ENCODE measurements around the gene SCAMP1. TPM values are rescaled to one million over a fixed set of nuclear protein-coding genes. Genes with fewer than 3 reads are reported as not detected.

Gene SCAMP1
- total and polyA plus RNA-seq, 2 of the 8 experiments (the other 6 are each of a cell fraction or from before 2014, with no cell fraction given), result 18.6 to 55.9 TPM

DNA sequence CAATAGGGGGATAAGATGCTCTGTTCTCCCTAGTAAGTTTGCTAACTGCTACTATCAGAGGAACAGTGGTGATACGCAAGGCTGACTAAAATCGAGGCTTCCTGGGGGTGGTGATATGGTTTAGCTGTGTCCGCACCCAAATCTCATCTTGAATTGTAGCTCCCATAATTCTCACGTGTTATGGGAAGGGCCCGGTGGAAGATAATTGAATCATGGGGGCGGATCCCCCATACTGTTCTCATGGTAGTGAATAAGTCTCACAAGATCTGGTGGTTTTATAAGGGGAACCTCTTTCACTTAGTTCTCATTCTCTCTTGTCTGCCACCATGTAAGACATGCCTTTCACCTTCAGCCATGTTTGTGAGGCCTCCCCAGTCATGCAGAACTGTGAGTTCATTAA, 153.0 kb downstream of the SCAMP1 start:
- WGBS, 2 experiments (ENCODE audit: extremely low coverage in 1 of 2, insufficient coverage in 1 of 2, insufficient read length in 1 of 2, insufficient replicate concordance in 2 of 2, low coverage in 1 of 2, low lambda C conversion rate in 2 of 2, missing lambda C conversion rate in 1 of 2), result 89% methylated on average over 6 of the region's 6 CpGs; no CpG with 5 or more reads in 1 of the 2 experiments
- H4K20me1 ChIP-seq (replicated peaks in 1 of 2; ENCODE audit: control insufficient read depth in 1 of 2, insufficient read depth in 2 of 2, low read length in 2 of 2), result no peaks in the 10 kb centered on the region
- no peaks in the 10 kb centered on the region for H3K9me3 ChIP-seq (ENCODE audit: insufficient read depth in 2 of 2, low read depth in 1 of 2, low read length in 1 of 2)
- H3K56ac ChIP-seq (replicated peaks; ENCODE audit: insufficient read length, low read depth, low read length), result no peak overlapping the region
- H4K5ac ChIP-seq (ENCODE audit: insufficient read length, low read depth, low read length), result no peak overlapping the region
- no peak overlapping the region for H3K18ac ChIP-seq (ENCODE audit: extremely low read depth, low read length)
- DNase-seq (ENCODE audit: low read depth in 1 of 2, low spot score in 2 of 2) (no peak), FAIRE-seq (no peak)
- no peak overlapping the region for H3K9ac ChIP-seq (replicated peaks in 1 of 4; ENCODE audit: extremely low read depth in 1 of 4, low read depth in 3 of 4, low read length in 3 of 4)
- CTCF ChIA-PET (ENCODE audit: partially characterized antibody), result interaction anchor here (4.5 kb wide), 1 partner anchor 20 kb away, joined by 31 read pairs; no protein-coding TSS in a partner anchor
- no peak overlapping the region for H3K27ac ChIP-seq (ENCODE audit: low read depth, low read length)
- H2BK20ac ChIP-seq (ENCODE audit: low read length), result no peak overlapping the region
- no peaks in the 10 kb centered on the region; a peak in 1 of 8 replicates for H3K36me3 ChIP-seq (ENCODE audit: control insufficient read depth in 2 of 4, insufficient read depth in 4 of 4, low read length in 3 of 4)
- no peak overlapping the region for H3K4me2 ChIP-seq (ENCODE audit: insufficient read depth in 1 of 2, low read depth in 2 of 2, low read length in 2 of 2)
- H3K14ac ChIP-seq (ENCODE audit: insufficient read length), result no peak overlapping the region
- H3K27me3 ChIP-seq (replicated peaks in 1 of 4; ENCODE audit: control insufficient read depth in 3 of 4, extremely low read depth in 1 of 4, insufficient read depth in 3 of 4, low read length in 3 of 4), result no peaks in the 10 kb centered on the region
- no peak overlapping the region for H4K91ac ChIP-seq (replicated peaks; ENCODE audit: insufficient read length, low read length)
- H2BK12ac ChIP-seq (ENCODE audit: low read depth, low read length), result no peak overlapping the region
- TF ChIP-seq, protein P1, sequence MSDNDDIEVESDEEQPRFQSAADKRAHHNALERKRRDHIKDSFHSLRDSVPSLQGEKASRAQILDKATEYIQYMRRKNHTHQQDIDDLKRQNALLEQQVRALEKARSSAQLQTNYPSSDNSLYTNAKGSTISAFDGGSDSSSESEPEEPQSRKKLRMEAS (IDR thresholded peaks at IDR 0.05), result no peak
- TF ChIP-seq SUZ12 (IDR thresholded peaks at IDR 0.05; ENCODE audit: low read length), result no peak
- no peak for TF ChIP-seq TAF1 (IDR thresholded peaks at IDR 0.05; ENCODE audit: low read depth, low read length)
- TF ChIP-seq SP4 (IDR thresholded peaks at IDR 0.05; ENCODE audit: low read length), result no peak
- TF ChIP-seq CBX5 (IDR thresholded peaks at IDR 0.05; ENCODE audit: low read depth, low read length), result no peak
- TF ChIP-seq SIRT6 (IDR thresholded peaks at IDR 0.05; ENCODE audit: low read length), result no peak
- TF ChIP-seq ZNF274 (IDR thresholded peaks at IDR 0.05; ENCODE audit: borderline replicate concordance, extremely low read depth, low read length), result no peak
- no peak for TF ChIP-seq RNF2 (IDR thresholded peaks at IDR 0.05; ENCODE audit: borderline replicate concordance, low read depth, low read length, missing control alignments, poor library complexity, severe bottlenecking)
- no peak for TF ChIP-seq TAF7 (optimal IDR thresholded peaks at IDR 0.05; ENCODE audit: borderline replicate concordance, low read depth, low read length)
- TF ChIP-seq CHD1 (IDR thresholded peaks at IDR 0.05; ENCODE audit: low read depth, low read length), result no peak
- TF ChIP-seq EGR1 (IDR thresholded peaks at IDR 0.05; ENCODE audit: borderline replicate concordance, low read depth, low read length), result no peak
- no peak overlapping the region for H2AK5ac ChIP-seq (ENCODE audit: low read depth, low read length)
- peaks cover 0 to 7% of the 10 kb centered on the region in 2 experiments; a peak in 1 of 4 replicates for H3K79me2 ChIP-seq (ENCODE audit: control insufficient read depth in 1 of 2, insufficient read depth in 2 of 2, low read length in 2 of 2)
- H2BK15ac ChIP-seq (ENCODE audit: low read length), result no peak overlapping the region
- no peak overlapping the region for H2BK5ac ChIP-seq (ENCODE audit: low read depth, low read length)
- H3K23me2 ChIP-seq (ENCODE audit: low read depth, low read length), result peaks cover 3% of the 10 kb centered on the region
- no peak overlapping the region for H2AFZ ChIP-seq (ENCODE audit: low read length)
- peaks cover 4% of the 10 kb centered on the region for H3K79me1 ChIP-seq (ENCODE audit: low read depth, low read length)
- no peak overlapping the region for H4K8ac ChIP-seq (ENCODE audit: extremely low read depth, insufficient read depth, low read length)
- H3K23ac ChIP-seq (ENCODE audit: insufficient read length), result no peak overlapping the region
- no peak overlapping the region for H2BK120ac ChIP-seq (replicated peaks; ENCODE audit: low read depth, low read length)
- H3K4me3 ChIP-seq (ENCODE audit: extremely low read depth in 1 of 4, insufficient read depth in 2 of 4, low read depth in 3 of 4, low read length in 4 of 4), result no peak overlapping the region
- POLR2A ChIA-PET (ENCODE audit: partially characterized antibody), result no interaction called here
- peaks cover 4 to 17% (median 4%) of the 10 kb centered on the region in 4 experiments for H3K4me1 ChIP-seq (replicated peaks in 1 of 4; ENCODE audit: control insufficient read depth in 3 of 4, insufficient read depth in 4 of 4, low read length in 3 of 4)
- no peak overlapping the region for H3K4ac ChIP-seq (replicated peaks; ENCODE audit: insufficient read length, low read depth, low read length)
